Astrocyte of the hippocampus (primary cell): ENCODE data around the gene TRAIP.
"Not testable (repeated sequence)": the region's sequence is repeated elsewhere in the genome, so short reads cannot be mapped to it uniquely, and the experiment has no call there.

ENCODE experiments used
- DNase-seq: peaks from one replicate; pipeline ENCODE4 v3.0.0; 2011; ENCODE audit warnings: low read depth, low spot score

The TRAIP gene

GRCh38 chr3:49856181-49857005 lies at the start of gene TRAIP:
TRAIP (minus strand) TSS chr3:49856564; CDS start chr3:49856453, 111 bp downstream.
- DNase-seq: peak; percentile 97

- DNase-seq: not testable (repeated sequence)
Measured at GRCh38 chr3:49904448-49904847, 48.1 kb upstream of the TRAIP start.

DNA sequence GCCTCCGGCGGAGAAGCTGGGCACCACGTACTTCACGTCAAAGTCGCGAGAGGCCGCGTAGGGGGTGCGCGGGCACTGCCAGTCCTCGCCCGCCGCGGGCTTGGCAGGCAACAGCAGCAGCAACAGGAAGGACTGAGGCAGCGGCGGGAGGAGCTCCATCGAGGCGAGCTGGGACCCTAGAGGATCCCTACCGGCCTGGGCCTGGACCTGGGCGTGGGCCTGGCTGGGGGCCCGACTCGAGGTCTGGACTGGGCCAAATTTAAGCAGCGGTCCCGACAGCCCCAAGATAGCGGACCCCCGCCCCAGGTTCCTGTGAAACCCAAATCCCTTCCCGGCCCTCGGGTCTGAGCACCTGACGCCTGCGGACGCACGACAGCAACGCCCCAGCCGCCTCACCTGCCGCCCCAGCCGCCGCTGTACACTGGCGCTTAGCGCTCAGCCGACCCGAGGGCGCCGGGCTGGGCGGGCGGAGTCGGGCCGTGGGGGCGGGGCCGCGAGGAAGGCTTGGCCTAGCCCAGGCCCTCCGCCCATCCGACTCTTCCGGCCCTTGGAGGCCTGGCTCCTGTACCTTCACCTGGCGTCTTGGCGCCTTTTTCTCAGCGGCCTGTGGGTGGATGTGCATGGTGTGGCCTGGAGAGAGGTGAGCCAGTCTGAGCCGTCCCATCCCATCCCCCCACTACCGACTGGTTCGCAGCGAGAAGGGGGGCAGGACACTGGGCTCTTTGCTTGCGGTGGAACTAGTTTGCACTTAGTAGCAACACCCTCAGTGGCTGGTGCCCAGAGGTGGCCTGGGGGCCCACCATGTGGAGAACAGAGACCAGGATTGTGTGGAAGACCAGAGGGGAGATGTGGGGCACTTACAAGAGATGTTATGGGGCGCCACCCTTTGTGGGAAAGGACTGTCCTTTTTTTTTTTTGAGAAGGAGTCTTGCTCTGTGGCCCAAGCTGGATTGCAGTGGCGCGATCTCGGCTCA lies 47.4 kb upstream of the TRAIP start, which contains the start of gene MST1R:
Gene MST1R, minus strand, starts transcription at position 423 of the 974 bp plus-strand sequence. Its CDS starts 264 bp downstream, at position 159.
- DNase-seq: peak; percentile 44

DNA sequence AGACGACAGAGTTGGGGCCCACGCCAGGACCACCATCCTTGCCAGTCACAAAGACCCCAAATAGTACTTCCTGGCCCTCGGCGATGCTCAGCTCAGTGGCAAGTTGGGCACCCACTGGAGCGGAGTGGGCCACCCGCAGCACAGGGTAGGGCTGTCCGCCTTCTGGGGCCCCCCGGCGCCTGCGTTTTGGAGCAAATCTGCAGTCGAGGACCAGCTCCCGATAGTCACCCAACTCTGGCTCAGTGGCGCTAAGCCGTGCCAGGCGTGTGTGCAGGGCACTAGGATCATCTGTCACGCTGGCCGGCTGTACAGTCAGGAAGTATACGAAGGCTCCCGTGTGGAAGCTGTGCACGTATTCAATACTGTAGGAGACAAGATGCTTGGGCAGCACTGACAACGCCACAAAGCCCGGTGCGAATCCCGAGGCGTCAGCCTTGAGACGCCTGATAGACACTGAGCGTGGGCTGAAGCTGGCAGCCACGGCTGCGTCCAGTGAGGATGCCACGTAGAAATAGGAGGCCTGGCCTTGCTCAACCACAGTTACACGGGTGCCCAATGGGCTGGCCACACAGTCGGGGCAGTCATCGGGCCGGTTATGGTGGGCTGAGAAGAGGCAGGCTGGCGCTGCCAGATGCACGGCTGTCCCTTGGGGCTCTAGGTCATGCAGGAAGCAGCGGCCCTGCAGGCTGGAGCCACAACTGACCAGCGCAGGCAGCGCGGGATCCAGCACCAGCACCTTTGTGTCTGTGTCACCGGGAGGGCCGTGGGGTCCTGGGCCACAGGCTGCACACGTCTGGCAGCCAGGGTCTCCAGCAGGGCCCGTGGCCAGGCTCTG lies 46.4 kb upstream of the TRAIP start:
- DNase-seq: no peak

GRCh38 chr3:49901366-49902339 lies 45.3 kb upstream of the TRAIP start:
- DNase-seq: no peak

DNA sequence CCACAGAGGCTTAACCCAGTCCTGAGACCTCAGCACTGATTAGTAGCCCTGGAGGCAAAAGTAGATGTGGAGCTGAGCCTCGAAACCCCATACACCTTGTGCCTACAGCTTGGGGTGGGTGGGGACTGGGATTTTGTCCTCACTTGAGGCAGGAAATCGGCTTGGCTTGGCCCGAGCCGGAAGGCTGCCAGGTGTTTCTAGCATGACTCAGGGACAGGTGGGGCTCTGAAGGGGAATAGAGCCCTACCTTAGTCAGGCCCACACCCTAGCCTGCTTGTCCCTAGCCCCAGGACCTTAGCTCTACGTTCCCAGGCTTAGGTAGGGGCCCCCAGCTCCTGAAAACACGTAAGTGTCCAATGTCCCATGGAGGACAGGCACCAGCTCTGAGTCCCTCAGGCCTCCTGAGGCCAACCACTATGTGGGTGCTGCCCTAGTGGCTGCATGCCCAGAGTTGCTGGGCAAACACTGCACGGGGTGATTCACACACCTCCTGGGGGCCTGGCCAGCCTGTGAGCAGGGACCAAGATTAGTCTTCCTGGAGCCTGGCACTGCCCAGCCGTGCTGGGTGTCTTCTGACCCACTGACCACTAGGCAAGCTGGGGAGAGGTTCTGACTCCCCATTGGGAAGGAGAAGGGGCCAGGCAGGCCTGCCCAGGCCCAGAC lies 44.3 kb upstream of the TRAIP start:
- DNase-seq: peak; percentile 84

- no peak for DNase-seq
Measured at GRCh38 chr3:49899815-49900214, 43.5 kb upstream of the TRAIP start.

- DNase-seq: no peak
Measured at GRCh38 chr3:49898991-49899390, 42.6 kb upstream of the TRAIP start.

DNA sequence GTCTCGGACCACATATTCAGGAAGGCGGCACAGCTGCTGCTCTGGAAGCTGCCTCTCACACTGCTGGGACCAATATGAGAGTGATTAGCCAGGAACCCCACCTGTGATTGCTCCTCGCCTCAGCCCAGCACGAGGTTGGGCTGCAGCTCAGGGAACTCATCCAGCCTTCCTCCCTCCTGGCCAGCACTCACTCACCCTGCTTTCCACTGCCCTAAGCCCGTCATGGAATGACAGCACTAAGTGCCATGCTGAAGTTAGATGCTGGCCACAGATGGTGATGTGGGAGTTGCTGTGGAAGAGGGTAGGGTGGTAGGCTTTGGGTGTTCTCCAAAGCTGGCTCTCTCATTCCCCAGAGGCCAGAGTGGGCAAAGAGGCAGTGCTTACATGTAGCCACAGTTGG lies 40.0 kb upstream of the TRAIP start:
- no peak for DNase-seq

DNA sequence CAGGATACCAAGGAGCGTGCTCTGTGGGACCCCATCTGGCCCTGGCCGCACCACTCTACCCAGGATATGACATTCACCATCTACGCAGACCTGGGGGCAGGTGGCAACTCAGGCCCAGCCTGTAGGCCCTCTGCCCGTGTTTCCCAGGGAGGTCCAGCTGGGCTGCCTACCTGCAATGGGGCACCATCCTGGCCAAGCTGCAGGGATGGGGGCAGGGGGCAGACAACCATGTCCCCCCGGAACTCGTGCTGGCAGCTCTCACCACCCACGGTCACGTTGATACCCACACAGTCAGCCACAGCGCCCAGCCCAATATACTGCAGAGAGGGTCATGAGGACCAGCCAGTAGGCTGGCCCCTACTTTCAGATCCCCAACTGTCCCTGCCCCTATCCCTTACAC lies 39.4 kb upstream of the TRAIP start:
- DNase-seq: no peak

GRCh38 chr3:49889296-49889695 lies 32.9 kb upstream of the TRAIP start:
- no peak for DNase-seq

GRCh38 chr3:49886922-49887265 lies 30.5 kb upstream of the TRAIP start:
- DNase-seq: no peak

DNA sequence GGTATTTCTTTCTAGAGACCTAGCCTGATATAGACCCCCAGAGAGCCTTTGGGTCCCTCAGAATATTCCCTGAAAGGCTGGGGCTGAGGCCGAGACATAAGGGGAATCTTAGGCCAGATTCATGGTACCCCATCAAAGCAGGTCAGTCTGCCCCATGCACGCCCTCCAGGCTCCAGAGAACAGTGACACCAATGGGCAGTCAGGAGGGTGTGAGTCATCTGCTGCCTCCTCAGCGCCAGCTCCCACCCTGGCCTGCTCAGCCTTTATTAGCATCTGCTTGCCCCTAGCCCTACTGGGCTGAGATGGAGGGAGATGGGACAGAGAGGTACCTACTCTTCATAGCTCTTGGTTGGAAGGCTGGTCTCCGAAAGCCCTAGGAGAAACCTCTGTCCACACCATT lies 27.6 kb upstream of the TRAIP start:
- DNase-seq: peak; percentile 20

- DNase-seq: no peak
Measured at GRCh38 chr3:49882166-49882565, 25.8 kb upstream of the TRAIP start.

- DNase-seq: no peak
Measured at GRCh38 chr3:49880581-49881315, 24.4 kb upstream of the TRAIP start.

- DNase-seq: no peak
Measured at GRCh38 chr3:49879721-49880120, 23.4 kb upstream of the TRAIP start.

- DNase-seq: no peak
Measured at GRCh38 chr3:49878686-49879085, 22.3 kb upstream of the TRAIP start.

GRCh38 chr3:49877716-49878115 lies 21.4 kb upstream of the TRAIP start:
- DNase-seq: no peak

DNA sequence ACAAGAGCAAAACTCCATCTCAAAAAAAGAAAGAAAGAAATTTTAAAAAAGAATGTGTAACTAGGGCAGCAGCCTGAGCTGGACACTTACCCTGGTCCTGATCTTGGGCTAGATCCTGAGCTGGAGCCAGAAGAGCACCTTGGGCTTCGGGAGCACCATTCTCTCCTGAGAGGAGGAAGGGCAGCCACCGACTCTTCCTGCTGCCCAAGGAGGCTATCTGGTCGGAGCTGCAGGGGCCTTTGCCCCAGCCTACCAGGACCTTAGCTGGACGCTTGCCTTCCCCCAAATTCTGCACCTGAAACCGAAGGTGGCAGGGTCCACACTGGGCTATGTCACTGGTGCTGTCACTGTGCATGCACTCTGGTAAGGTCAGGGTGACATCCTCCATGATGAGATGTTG lies 20.2 kb upstream of the TRAIP start:
- DNase-seq: no peak
